ENCODE data around the gene SLC12A2.

SLC12A2 gene

DNA sequence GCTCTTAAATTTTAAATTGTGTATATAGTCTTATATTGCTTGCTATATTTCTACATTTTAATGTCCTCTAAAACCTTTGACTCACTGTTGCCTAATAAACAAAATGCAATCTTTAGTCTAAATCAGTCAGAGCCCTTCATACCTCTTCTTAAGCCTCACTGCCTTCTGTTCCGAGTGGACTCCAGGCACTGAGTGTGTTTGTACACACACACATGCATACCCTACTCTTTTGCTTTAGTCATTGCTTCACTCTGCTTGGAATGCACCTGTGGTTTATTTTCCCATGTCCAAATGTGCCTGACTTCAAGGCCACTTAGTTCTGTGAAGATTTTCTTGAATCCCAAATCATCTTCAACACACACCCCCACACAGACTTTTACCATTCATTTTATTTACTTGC is 60.9 kb downstream of the SLC12A2 start:
- Histone ChIP-seq H3F3A (ENCODE audit: insufficient read depth, low read length) (no peaks in the 10 kb centered on the region), H3K4me2 (ENCODE audit: low read length) (no peak overlapping the region), H3K9me2 (ENCODE audit: low read depth, low read length) (no peaks in the 10 kb centered on the region), H3K4me1 (ENCODE audit: insufficient read depth, low read length, severe bottlenecking) (no peaks in the 10 kb centered on the region), H2AFZ (ENCODE audit: low read length) (no peak overlapping the region), H3K79me2 (ENCODE audit: insufficient read depth, low read length) (no peaks in the 10 kb centered on the region), H4K20me1 (ENCODE audit: insufficient read depth, low read length) (no peaks in the 10 kb centered on the region), H3K27ac (ENCODE audit: low read depth, low read length, poor library complexity, severe bottlenecking) (no peak overlapping the region), H3K4me3 (ENCODE audit: low read depth, low read length, poor library complexity, severe bottlenecking) (no peak overlapping the region), H3K9me3 (ENCODE audit: low read length) (no peaks in the 10 kb centered on the region), H3K27me3 (ENCODE audit: insufficient read depth, low read length) (no peaks in the 10 kb centered on the region), H3K36me3 (ENCODE audit: insufficient read depth, low read length) (peaks cover 58% of the 10 kb centered on the region), H3K9ac (ENCODE audit: low read length) (no peak overlapping the region)
- no peak for TF ChIP-seq EZH2 (IDR thresholded peaks at IDR 0.05; ENCODE audit: borderline replicate concordance, low read length)
- TF ChIP-seq CTCF (IDR thresholded peaks at IDR 0.05; ENCODE audit: low read length) = no peak

- Histone ChIP-seq H3K36me3 (ENCODE audit: insufficient read depth, low read length) (peaks cover 61% of the 10 kb centered on the region), H3K27me3 (ENCODE audit: insufficient read depth, low read length) (no peaks in the 10 kb centered on the region), H3K4me3 (ENCODE audit: low read depth, low read length, poor library complexity, severe bottlenecking) (no peak overlapping the region), H3K27ac (ENCODE audit: low read depth, low read length, poor library complexity, severe bottlenecking) (no peak overlapping the region), H3K9me3 (ENCODE audit: low read length) (no peaks in the 10 kb centered on the region), H4K20me1 (ENCODE audit: insufficient read depth, low read length) (no peaks in the 10 kb centered on the region), H3K9ac (ENCODE audit: low read length) (no peak overlapping the region), H2AFZ (ENCODE audit: low read length) (no peak overlapping the region), H3K79me2 (ENCODE audit: insufficient read depth, low read length) (no peaks in the 10 kb centered on the region), H3K9me2 (ENCODE audit: low read depth, low read length) (no peaks in the 10 kb centered on the region), H3K4me2 (ENCODE audit: low read length) (no peak overlapping the region), H3K4me1 (ENCODE audit: insufficient read depth, low read length, severe bottlenecking) (no peaks in the 10 kb centered on the region), H3F3A (ENCODE audit: insufficient read depth, low read length) (no peaks in the 10 kb centered on the region)
- TF ChIP-seq EZH2 (IDR thresholded peaks at IDR 0.05; ENCODE audit: borderline replicate concordance, low read length) = no peak
- no peak for TF ChIP-seq CTCF (IDR thresholded peaks at IDR 0.05; ENCODE audit: low read length)
Measured at GRCh38 chr5:128146671-128147070, 63.1 kb downstream of the SLC12A2 start.

- H3K9ac ChIP-seq (ENCODE audit: low read length) = no peak overlapping the region
- H3K36me3 ChIP-seq (ENCODE audit: insufficient read depth, low read length) = peaks cover 61% of the 10 kb centered on the region
- no peak for TF ChIP-seq CTCF (IDR thresholded peaks at IDR 0.05; ENCODE audit: low read length)
Measured at GRCh38 chr5:128154943-128155342, 71.4 kb downstream of the SLC12A2 start.

More at GRCh38 chr5:128154943-128155342, 71.4 kb downstream of the SLC12A2 start:
- no peak overlapping the region for H2AFZ ChIP-seq (ENCODE audit: low read length)
- no peak overlapping the region for H3K4me3 ChIP-seq (ENCODE audit: low read depth, low read length, poor library complexity, severe bottlenecking)
- no peaks in the 10 kb centered on the region for H3F3A ChIP-seq (ENCODE audit: insufficient read depth, low read length)
- H3K9me2 ChIP-seq (ENCODE audit: low read depth, low read length) = no peaks in the 10 kb centered on the region
- no peak overlapping the region for H3K4me2 ChIP-seq (ENCODE audit: low read length)
- H3K9me3 ChIP-seq (ENCODE audit: low read length) = no peaks in the 10 kb centered on the region
- H3K4me1 ChIP-seq (ENCODE audit: insufficient read depth, low read length, severe bottlenecking) = no peaks in the 10 kb centered on the region
- no peaks in the 10 kb centered on the region for H4K20me1 ChIP-seq (ENCODE audit: insufficient read depth, low read length)
- no peaks in the 10 kb centered on the region for H3K79me2 ChIP-seq (ENCODE audit: insufficient read depth, low read length)
- H3K27ac ChIP-seq (ENCODE audit: low read depth, low read length, poor library complexity, severe bottlenecking) = no peak overlapping the region
- H3K27me3 ChIP-seq (ENCODE audit: insufficient read depth, low read length) = no peaks in the 10 kb centered on the region

Measured in OCI-LY1 (cell line).